GM20431 (cell line): ENCODE results near the gene HSH2D.

ENCODE experiments used
- in situ Hi-C: fragments of 300-500 bp; cut with MseI, MboI; formaldehyde crosslinking; loops from one replicate; pipeline ENCODE4 v1.15.0; 2020; ENCODE audit warnings: low sequenced_read_pairs; ENCODE audit not compliant: unreplicated experiment

Gene HSH2D

DNA sequence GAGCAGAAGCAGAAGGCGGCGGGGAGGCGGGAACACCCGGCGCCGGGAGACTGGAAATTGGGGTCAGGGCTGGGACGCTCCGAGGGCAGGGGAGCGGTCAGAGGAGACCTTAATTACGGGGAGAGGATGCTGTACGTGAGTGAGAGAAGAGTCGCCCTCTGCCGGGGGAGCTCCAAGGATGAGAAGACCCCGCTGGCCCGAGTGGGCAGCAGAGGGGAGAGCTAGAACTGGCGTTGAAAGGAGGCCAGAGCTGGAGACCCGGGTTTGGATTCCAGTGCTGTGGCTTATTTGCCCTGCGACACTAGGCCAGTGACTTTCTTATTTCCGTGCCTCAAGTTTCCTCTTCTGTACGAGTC, 42.3 kb downstream of the HSH2D start:
- in situ Hi-C loops, result loop anchor here (25.0 kb wide), 1 partner anchor 548 kb away; the partner anchor contains the start of gene CYP4F3

DNA sequence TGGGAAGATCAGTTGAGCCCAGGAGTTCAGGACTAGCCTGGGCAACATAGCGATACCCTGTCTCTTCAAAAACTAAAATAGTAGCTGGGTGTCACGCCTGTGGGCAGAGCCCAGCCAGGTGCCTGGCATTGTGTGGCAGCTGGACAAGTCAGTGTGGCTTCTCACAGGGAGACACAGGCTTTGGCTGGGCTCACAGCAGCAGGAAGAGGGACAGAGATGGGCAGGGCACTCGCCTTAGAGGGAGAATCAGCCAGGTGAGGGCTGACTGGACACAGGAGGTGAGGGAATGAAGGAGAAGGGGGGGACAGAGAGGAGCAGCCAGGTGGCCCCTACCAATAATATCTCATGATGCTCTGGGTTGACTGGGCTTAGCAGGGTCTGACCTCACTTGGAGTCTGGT, 45.0 kb downstream of the HSH2D start:
- in situ Hi-C loops, result loop anchor here (25.0 kb wide), 1 partner anchor 551 kb away; the partner anchor contains the start of gene CYP4F3

DNA sequence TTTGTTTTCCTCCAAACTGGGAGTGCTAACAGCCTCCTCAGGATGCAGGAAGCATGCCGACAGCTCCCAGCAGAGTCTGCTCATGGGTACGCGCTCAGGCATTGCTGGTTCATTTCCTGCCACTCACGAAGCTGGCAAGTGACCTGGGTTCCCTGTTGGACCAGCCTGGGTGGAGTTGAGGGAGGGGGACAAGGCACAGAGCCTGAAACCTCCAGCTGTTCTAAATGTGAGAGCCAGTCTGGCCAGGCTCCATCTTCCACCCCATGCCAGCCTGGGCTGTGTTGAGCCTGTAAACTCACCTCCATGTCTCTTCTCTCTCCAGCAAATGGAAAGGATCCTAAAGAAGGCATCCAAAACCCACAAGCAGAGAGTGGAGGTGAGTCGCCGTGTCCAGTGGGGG, 46.7 kb downstream of the HSH2D start:
- in situ Hi-C loops, result loop anchor here (25.0 kb wide), 1 partner anchor 553 kb away; the partner anchor contains the start of gene CYP4F3

DNA sequence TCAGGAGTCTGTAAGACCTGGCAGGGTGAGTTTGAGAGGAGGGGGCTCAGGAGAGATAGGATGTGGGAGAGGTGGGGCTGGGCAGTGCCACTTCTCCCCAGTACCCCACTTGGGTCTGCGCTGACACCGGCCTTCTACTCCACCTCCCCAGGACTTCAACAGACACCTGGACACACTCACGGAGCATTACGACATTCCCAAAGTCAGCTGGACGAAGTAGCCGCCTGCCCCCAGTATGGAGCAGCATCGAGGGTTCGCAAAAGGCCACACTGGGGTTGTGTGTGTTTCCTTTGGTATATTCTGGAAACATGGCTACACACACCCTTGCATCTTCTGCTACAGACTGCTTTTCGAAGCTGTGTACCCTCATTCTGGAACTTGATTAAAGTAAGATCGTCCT, 47.3 kb downstream of the HSH2D start:
- in situ Hi-C loops, result loop anchor here (25.0 kb wide), 1 partner anchor 553 kb away; the partner anchor contains the start of gene CYP4F3

DNA sequence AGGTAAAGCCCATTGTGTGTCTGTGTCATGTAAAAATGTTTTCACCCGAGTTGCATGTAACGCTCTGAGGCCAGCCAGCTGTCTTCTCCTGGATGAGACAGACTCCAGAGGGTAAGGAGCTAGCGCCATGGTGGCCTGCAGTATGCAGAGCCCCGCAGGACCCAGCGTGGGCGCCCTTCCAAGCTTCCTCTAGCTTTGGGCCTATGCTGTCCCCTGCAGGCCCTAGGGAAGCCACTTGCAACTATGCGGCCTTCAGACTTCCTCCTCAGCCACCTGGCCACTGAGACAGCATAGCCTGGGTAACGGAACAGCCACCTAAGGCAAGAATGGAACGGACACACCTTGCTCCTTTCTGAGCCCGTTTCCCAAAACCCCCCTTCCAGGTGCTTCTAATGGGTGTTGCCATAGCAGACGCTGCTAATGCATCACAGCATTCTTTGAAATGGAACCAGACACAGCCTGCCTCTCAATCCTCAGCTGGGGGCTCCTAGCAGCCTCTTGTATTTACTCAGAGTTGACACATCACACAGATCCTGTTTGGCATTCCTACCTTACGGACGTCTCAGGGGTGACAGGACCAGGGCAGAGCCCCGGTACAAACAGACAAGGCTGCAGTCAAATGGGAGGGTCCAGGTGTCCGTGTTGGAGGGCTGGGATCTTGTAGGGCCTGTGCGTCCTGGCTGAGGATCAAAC, 47.9 kb downstream of the HSH2D start:
- in situ Hi-C loops, result loop anchor here (25.0 kb wide), 1 partner anchor 554 kb away; the partner anchor contains the start of gene CYP4F3

DNA sequence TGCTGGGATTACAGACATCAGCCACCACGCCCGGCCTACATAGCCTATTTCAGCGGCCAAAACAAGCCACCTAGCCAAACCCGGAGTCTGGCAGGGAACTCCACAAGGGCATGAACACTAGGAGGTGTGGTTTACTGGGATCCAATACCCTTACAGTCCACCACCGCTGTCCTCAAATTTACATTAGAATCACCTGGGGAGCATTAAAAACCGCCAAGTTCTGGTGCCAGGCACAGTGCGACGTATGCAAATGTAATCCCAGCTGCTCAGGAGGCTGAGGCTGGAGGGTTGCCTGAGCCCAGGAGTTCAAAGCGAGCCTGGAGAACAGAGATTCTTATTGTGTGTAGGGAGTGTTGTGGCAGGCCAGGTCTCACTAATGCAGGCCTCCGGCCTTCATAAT, 50.0 kb downstream of the HSH2D start:
- in situ Hi-C loops, result loop anchor here (25.0 kb wide), 1 partner anchor 556 kb away; the partner anchor contains the start of gene CYP4F3

DNA sequence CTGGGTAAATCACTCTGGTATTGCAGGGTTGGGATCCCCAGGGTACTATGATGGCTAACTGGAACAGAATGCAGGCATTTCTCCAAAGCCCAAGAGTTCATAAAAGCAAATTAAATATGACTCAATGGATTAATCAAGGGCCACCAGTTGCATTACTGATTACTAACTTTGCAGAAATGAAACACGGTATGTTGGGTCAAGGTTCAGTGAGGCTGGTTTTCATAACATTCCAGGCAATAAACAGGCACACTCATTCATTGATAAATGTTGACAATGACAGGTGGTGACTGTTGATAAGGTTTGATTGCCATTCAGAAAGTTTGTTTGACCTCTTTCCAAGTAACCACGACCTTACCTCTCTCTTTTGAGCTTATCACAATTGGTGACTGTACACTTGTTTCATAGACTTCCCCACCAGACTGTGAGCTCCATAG, 53.7 kb downstream of the HSH2D start:
- in situ Hi-C loops, result loop anchor here (25.0 kb wide), 1 partner anchor 560 kb away; the partner anchor contains the start of gene CYP4F3

DNA sequence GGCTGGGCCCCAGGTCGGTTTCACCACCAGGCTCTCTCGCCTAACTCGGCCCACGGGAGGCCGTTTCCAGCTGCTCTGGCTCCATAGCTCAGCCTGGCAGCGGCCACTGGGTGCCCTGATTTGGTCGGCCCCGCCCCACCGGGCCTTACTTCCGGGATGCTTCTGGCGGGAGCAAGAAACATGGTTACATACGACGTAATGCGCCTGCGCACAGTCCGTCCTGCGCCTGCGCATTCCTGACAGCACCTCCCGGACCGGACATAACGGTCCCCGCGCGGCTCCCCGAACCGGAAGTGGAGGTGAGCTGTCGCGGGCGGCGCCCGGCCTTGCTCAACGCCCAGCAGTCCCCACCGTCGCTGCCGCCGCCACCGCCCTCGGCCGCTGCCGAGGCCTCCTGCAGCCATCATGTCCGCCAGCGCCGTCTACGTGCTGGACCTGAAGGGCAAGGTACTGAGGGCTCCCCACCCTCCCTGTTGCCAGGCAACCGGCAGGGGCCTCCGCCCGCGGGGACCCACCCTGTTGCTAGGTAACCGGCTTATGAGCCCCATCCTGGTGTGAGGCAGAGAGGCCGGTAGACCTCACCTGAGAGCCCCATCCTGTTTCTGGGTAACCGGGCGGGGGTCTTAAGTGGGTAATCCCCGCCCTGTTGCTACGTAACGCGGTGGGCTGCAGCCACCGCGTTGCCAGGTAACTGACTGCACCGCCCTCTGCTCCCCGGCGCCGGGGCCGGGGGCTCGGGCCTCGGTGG, 54.3 kb downstream of the HSH2D start, which contains the start of gene AP1M1:
TSS of gene AP1M1 (plus strand) at position 290 of the 748 bp plus-strand sequence. CDS start at position 406, 116 bp downstream.
- in situ Hi-C loops, result loop anchor here (25.0 kb wide), 1 partner anchor 560 kb away; the partner anchor contains the start of gene CYP4F3

DNA sequence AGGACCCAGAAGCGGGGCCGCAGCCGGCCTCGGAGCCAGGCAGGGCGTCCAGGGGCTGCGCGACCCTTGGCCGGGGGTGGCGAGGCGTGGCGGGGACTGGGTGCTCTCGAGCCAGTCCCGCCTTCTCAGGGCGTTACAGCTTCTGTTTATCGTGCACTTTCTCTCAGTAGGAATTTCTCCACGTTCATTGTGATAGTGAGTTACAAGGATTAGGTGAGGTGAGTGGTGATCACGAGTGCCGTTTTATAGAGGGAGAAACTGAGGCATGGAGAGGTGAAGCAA, 54.8 kb downstream of the HSH2D start:
- in situ Hi-C loops, result loop anchor here (25.0 kb wide), 1 partner anchor 561 kb away; the partner anchor contains the start of gene CYP4F3

DNA sequence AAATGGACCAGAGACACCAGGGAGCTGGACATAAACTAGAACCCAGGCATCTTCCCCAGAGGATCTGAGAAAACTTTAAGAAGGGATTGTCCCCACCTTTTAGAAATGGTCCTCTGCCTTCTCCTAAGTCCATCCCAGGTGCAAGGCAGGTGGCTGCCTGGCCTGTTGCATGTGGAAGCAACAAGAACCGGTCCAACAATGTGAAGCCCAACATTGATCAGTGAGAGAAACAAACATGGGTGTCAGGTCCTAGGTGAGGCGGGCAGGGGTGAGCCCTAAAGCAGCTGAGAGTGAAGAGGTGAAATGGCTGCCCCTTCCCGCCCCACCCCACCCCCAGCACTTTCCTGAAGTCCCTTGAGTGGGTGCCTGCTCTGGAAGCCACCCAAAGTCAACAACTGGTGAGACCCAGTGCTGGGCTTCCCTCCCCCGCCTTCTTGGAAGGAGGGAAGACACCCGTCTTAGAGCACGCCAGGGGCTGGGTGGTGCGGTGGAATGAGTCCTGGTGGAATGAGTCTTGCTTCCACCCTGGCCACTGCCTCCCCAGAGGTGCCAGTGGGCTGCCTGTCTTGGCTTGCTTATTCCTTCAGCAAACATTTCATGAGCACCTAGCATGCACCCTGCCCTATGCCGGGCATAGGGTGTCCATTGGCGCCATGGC, 55.9 kb downstream of the HSH2D start:
- in situ Hi-C loops, result loop anchor here (25.0 kb wide), 1 partner anchor 562 kb away; the partner anchor contains the start of gene CYP4F3

DNA sequence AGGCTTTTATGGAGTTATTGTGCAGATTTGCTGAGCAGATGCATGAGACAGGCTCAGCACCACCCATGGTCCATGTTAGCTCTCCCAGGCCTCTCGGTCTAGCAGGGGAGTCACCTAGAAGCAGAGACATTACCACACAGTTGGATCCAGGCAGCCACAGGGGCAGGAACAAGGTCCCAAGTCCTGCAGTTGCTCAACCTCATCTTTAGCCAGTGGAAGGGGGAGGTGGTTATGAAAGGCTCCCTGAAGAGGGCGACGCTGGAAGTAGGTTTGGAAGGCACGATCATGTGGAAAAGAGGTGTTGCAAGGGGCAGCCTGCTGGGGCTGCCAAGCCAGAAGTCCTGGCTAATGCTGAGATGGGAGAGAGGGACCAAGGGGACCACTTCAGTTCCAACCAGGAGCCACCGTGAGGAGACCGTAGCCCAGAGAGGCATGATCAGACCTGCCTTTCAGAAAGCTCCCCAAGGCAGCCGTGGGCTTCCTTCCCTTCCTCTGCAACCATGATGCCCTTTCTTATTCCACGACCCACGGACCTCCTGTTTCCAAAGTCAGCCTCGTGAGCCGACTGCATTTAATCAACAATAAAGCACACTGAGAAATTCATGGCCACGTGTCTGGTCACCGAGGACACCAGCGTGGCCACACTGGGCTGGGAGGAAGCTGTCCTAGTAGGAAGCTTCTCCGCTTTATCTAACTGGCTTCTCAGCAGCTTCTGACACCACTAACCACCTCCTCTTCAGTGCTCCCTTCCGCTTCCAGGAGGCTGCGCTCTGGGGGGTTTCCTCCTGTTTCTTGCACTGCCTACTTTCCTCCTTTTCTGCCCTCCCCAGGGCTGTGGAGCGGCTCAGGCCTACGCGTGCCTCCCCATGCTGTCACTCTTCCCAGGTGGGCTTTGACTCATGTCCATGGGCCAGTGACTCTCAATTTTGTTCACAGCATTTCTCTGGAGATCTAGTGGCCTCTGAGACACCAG, 56.8 kb downstream of the HSH2D start:
- in situ Hi-C loops, result no loop called here

DNA sequence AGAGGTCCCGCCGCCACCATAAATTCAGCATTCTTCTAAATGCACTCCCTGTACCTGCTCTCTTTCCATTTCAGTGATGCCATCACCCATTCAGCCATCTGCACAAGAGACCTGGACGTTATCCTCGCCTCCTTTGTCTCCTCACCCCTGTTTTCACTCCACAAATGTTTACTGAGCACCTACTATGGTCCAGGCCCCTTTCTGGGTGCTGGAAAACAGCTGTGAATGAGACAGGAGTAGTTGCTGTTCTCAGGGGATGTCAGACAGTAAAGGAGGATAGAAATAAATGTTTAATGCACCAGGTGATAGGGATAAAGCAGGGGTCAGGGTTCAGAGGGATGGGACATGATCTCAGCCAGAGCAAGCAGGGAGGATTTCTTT, 57.5 kb downstream of the HSH2D start:
- in situ Hi-C loops, result no loop called here

DNA sequence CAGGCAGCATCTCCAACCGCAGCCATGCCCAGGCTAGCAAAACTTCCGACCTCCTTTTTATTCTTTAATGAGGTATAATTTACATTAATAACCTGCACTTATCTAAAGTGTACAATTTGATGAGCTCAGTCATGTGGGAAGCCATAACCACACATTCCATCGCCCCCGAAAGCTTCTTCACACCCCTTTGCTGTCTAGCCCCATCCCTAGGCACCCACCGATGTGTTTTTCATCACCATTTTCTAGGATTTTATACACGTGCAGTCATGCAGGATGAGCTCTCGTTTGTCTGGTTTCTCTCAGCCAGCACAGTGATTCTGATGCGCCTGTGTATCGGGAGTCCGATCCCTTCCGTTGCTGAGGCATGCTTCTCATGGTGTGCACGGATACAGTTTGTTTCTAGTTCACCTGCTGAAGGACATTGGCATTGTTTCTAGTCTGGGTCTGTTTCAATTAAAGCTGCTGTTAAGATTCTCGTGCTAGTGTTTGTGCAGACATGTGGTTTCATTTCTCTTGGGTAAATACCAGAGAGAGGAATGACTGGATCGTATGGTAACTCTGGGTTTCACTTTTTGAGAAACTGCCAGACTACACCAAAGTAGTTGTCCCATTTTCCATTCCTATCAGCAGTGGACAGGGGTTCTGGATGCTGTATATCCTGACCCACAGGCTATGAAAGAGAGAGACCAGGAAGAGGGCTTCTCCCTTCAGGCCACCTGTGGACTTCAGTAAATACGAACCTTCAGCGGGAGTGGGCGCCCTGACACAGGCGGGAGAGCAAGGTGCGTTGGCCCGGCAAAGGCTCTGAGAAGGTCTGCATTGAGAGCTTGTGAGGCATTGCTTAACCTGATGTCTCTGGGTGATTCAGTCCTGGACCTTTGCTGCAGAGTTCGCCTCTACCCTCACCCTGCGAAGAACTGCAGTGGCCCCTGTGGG, 59.1 kb downstream of the HSH2D start:
- in situ Hi-C loops, result no loop called here

DNA sequence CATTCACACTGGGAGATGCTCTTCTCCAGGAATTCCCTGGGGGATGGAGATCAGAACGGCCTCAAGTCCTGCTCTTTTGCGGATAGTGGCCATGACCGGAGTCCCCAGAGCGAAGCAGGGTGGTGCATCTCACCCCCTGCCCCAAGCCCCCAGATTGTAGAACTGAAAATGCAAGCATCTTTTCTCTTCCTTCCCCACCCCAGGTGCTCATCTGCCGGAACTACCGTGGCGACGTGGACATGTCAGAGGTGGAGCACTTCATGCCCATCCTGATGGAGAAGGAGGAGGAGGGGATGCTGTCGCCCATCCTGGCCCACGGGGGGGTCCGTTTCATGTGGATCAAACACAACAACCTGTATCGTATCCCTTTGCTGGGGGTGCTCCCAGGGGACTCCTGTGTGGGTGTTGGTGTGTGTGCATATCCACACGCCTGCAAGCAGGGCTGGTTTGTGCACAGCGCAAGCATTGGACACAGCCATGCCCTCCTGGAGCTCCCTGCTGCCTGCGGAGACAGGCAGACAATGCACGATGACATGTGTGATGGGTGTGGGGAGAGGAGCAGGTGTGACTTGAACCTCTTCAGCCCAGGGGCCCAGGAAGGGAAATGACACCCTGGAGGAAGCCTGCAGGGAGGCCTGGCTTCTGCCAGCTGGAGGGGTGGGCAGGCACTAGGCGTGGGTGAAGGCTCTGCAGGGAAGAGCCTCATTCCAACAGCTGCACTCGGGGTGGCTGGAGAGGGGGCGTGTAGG, 59.9 kb downstream of the HSH2D start:
- in situ Hi-C loops, result no loop called here

DNA sequence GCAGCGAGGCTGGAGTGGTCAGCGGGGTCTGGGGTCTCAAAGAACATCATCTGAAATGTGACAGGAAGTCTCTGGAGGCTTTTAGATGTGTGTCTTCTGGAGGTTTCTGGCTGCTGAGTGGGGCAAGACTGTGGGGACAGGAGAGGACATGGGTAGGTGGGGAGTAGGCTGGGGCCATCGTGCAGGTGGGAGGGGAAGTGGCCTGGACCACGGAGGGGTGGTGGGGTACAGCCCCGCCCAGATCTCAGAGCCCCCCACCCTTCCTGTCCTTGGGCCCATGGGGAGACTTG, 60.5 kb downstream of the HSH2D start:
- in situ Hi-C loops, result no loop called here

DNA sequence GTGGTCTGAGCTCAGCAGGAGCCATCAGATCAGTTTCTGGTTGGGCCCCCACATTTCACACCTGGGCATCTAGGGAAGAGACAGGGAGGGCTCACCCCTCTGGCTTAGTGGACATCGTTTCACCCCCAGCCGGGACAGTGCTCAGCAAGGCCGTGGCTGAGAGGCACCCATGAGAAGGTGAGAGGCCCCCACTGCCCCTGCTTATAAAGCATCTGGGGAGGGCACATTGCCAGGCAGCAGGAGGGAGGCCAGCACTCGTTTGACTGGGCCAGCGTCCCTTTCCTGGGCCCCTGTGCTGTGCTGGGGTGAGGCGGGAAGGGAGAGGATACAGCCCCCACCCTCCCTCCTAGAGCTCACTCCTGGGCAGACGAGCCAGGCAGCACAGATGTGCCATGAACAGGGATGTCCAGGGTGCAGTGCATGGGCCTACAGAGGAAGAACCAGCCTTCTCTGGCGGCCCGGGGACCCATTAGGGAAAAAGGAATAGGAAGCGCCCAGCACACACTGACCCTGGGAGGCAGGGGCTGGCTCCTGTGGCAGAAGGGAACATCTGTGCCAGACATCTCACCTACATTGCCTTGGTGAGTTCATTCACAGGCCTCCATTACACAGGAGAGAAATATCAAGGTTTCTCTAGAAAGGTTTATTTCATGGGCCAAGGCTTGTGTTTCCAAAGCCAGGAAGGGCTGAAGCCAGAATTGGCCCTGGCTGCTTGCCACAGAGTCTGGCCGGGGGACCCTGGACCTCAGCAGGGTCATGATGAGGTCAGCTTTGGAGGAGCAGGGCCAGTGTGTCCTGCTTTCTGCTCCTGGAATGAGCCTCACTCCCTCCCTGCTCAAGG, 61.9 kb downstream of the HSH2D start:
- in situ Hi-C loops, result no loop called here

DNA sequence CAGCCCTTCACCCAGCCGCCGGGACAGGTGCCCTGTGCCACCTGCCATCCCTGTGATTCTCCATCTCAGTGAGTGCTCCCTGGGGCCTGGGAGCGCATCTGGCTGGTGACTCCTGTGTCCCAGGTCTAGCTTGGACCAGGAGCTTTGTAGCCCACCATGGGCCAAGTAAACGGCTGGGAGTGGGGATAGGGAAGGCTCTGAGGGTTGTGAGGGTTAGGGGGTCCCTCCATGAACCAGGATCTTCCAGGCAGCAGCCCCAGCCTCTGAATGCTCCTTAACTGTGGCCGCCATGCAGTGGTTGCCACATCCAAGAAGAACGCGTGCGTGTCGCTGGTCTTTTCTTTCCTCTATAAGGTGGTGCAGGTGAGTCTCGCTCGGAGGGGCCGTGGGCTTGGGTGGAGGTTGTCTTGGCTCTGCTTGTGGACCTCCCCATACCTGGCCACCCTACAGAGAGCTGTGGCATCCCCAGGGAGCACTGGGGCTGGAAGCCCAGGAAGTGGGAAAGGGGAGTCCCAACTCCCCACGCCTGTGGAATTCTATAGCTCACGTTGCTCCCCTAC, 62.6 kb downstream of the HSH2D start:
- in situ Hi-C loops, result no loop called here
